WTC11 (cell line): ENCODE measurements around the gene CIC.
"Not testable (repeated sequence)": the region's sequence is repeated elsewhere in the genome, so short reads cannot be mapped to it uniquely, and the experiment has no call there.

ENCODE experiments used
- NR3C1 ChIP-seq: sonication (generic); formaldehyde crosslinking; conservative IDR thresholded peaks from 2 replicates; pipeline ENCODE4 v1.8.1; 2023; ENCODE audit warnings: low read depth, mild to moderate bottlenecking, missing genetic modification reagents
- PRDM15 ChIP-seq: sonication (generic); formaldehyde crosslinking; IDR thresholded peaks from 2 replicates; pipeline ENCODE4 v1.8.0; 2022; ENCODE audit warnings: missing genetic modification reagents
- RELA ChIP-seq: sonication (generic); formaldehyde crosslinking; IDR thresholded peaks from 2 replicates; pipeline ENCODE4 v1.8.1; 2022; ENCODE audit warnings: missing genetic modification reagents, mild to moderate bottlenecking, borderline replicate concordance
- TF ChIP-seq, protein P1 (sequence below): fragments of 200-600 bp; IDR thresholded peaks from 2 replicates; pipeline ENCODE4 v1.8.0; 2022; ENCODE audit warnings: antibody characterized with exemption

- not testable (repeated sequence) for TF ChIP-seq RELA, PRDM15, NR3C1 (CRISPR knock-in tag)
- TF ChIP-seq, protein P1, sequence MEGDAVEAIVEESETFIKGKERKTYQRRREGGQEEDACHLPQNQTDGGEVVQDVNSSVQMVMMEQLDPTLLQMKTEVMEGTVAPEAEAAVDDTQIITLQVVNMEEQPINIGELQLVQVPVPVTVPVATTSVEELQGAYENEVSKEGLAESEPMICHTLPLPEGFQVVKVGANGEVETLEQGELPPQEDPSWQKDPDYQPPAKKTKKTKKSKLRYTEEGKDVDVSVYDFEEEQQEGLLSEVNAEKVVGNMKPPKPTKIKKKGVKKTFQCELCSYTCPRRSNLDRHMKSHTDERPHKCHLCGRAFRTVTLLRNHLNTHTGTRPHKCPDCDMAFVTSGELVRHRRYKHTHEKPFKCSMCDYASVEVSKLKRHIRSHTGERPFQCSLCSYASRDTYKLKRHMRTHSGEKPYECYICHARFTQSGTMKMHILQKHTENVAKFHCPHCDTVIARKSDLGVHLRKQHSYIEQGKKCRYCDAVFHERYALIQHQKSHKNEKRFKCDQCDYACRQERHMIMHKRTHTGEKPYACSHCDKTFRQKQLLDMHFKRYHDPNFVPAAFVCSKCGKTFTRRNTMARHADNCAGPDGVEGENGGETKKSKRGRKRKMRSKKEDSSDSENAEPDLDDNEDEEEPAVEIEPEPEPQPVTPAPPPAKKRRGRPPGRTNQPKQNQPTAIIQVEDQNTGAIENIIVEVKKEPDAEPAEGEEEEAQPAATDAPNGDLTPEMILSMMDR = not testable (repeated sequence)
Observed at GRCh38 chr19:42331333-42331732, 62.3 kb downstream of the CIC start.
